ENCODE results near the gene CRYBG3.

Gene CRYBG3

GRCh38 chr3:97983933-97984491 is 162.2 kb downstream of the CRYBG3 start:
- DNase-seq = no peak

GRCh38 chr3:97987306-97987705 is 165.5 kb downstream of the CRYBG3 start:
- no peak for DNase-seq

GRCh38 chr3:97988784-97989568 is 167.2 kb downstream of the CRYBG3 start:
- DNase-seq = no peak

GRCh38 chr3:97990624-97991292 is 168.9 kb downstream of the CRYBG3 start:
- DNase-seq = no peak

- no peak for DNase-seq
Measured at GRCh38 chr3:97991293-97991682, 169.5 kb downstream of the CRYBG3 start.

- DNase-seq = no peak
Measured at GRCh38 chr3:97992547-97993173, 170.8 kb downstream of the CRYBG3 start.

GRCh38 chr3:97993526-97993925 is 171.7 kb downstream of the CRYBG3 start:
- no peak for DNase-seq

GRCh38 chr3:97994328-97994945 is 172.6 kb downstream of the CRYBG3 start:
- no peak for DNase-seq
